T-helper 2 cell treated with Interferon-gamma antibody and Interleukin-4, amounts not matched to agents 5 μg/mL and 100 μg/mL, for 36 hours (primary cell): ENCODE measurements around the gene NUP210.

Source experiments
- DNase-seq: peaks from one replicate; pipeline ENCODE4 v3.0.0; 2021; ENCODE audit warnings: low spot score
- H3K27ac Mint-ChIP-seq: one replicate; pipeline ENCODE4 v1.8.0; 2021; ENCODE audit warnings: mild to moderate bottlenecking, mixed read lengths
- H3K27me3 Mint-ChIP-seq: one replicate; pipeline ENCODE4 v1.8.0; 2021; ENCODE audit warnings: low read depth, mixed read lengths
- H3K36me3 Mint-ChIP-seq: one replicate; pipeline ENCODE4 v1.8.0; 2021; ENCODE audit warnings: low read depth, mixed read lengths
- H3K4me1 Mint-ChIP-seq: one replicate; pipeline ENCODE4 v1.8.0; 2021; ENCODE audit warnings: low read depth, mixed read lengths
- H3K4me3 Mint-ChIP-seq: one replicate; pipeline ENCODE4 v1.8.0; 2022; ENCODE audit warnings: mild to moderate bottlenecking, moderate library complexity, mixed read lengths
- H3K9me3 Mint-ChIP-seq: one replicate; pipeline ENCODE4 v1.8.0; 2021; ENCODE audit warnings: mixed read lengths

Gene NUP210

GRCh38 chr3:13316603-13317002 is 103.5 kb downstream of the NUP210 start:
- H3K36me3 Mint-ChIP-seq, result peaks cover 53% of the 10 kb centered on the region
- no peak overlapping the region for H3K4me3 Mint-ChIP-seq
- no peak for DNase-seq
- H3K4me1 Mint-ChIP-seq, result no peaks in the 10 kb centered on the region
- H3K27me3 Mint-ChIP-seq, result no peaks in the 10 kb centered on the region
- no peak overlapping the region for H3K27ac Mint-ChIP-seq
- H3K9me3 Mint-ChIP-seq, result no peaks in the 10 kb centered on the region

DNA sequence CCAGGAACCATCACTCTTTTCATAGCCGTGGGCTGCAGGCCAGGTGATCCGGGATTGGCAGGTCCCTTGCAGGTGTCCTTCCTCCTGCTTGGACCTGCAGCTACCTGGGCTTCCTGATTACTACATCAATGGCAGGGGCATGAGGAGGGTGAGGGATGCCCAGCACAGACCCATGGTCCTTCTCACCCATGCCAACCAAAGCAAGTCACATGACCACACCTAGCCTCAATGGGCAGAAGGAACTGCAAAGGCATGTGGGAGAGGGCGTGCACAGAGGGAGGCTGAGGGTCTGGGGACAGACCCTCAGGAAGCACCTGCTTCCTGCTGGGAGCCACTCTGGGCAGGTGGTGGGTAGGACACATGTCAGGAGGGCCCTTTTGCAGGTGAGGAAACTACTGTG is 105.2 kb downstream of the NUP210 start:
- no peaks in the 10 kb centered on the region for H3K9me3 Mint-ChIP-seq
- no peaks in the 10 kb centered on the region for H3K4me1 Mint-ChIP-seq
- H3K4me3 Mint-ChIP-seq, result no peak overlapping the region
- H3K27ac Mint-ChIP-seq, result no peak overlapping the region
- H3K36me3 Mint-ChIP-seq, result peaks cover 44% of the 10 kb centered on the region
- H3K27me3 Mint-ChIP-seq, result no peaks in the 10 kb centered on the region
- DNase-seq, result no peak

GRCh38 chr3:13313813-13314212 is 106.3 kb downstream of the NUP210 start:
- no peak for DNase-seq
- Mint-ChIP-seq H3K4me1 (no peaks in the 10 kb centered on the region), H3K36me3 (peaks cover 41% of the 10 kb centered on the region), H3K9me3 (no peaks in the 10 kb centered on the region), H3K4me3 (no peak overlapping the region), H3K27me3 (no peaks in the 10 kb centered on the region), H3K27ac (no peak overlapping the region)

GRCh38 chr3:13309004-13309403 is 111.1 kb downstream of the NUP210 start:
- no peak overlapping the region for H3K4me3 Mint-ChIP-seq
- H3K27me3 Mint-ChIP-seq, result no peaks in the 10 kb centered on the region
- H3K27ac Mint-ChIP-seq, result no peak overlapping the region
- no peaks in the 10 kb centered on the region for H3K4me1 Mint-ChIP-seq
- H3K36me3 Mint-ChIP-seq, result peaks cover 12% of the 10 kb centered on the region
- no peak for DNase-seq
- H3K9me3 Mint-ChIP-seq, result no peaks in the 10 kb centered on the region

GRCh38 chr3:13308380-13308801 is 111.7 kb downstream of the NUP210 start:
- peaks cover 12% of the 10 kb centered on the region for H3K36me3 Mint-ChIP-seq
- H3K27ac Mint-ChIP-seq, result no peak overlapping the region
- no peaks in the 10 kb centered on the region for H3K27me3 Mint-ChIP-seq
- H3K4me3 Mint-ChIP-seq, result no peak overlapping the region
- no peaks in the 10 kb centered on the region for H3K9me3 Mint-ChIP-seq
- DNase-seq, result no peak
- no peaks in the 10 kb centered on the region for H3K4me1 Mint-ChIP-seq

DNA sequence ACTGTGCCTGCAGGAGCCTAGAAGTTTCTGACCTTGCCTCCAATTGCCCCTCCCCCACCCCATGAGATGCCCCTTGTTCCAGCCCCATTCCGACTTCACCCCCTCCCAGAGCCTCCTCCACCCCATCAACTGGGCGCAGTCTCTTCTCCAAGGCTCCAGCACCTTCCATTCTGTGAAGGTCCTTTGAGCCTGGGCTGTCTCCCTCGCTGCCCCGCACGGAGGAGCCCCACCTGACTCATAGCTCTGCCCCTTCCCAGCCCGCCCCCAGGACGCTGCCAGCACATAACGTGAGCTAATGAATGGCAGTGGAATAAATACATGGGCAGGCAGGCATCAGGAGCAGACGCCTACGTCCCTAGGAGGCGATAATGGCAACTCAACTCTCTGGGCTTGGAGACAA is 113.1 kb downstream of the NUP210 start:
- Mint-ChIP-seq H3K4me3 (no peak overlapping the region), H3K36me3 (peaks cover 12% of the 10 kb centered on the region), H3K27ac (no peak overlapping the region), H3K9me3 (no peaks in the 10 kb centered on the region), H3K4me1 (no peaks in the 10 kb centered on the region), H3K27me3 (no peaks in the 10 kb centered on the region)
- DNase-seq, result no peak

DNA sequence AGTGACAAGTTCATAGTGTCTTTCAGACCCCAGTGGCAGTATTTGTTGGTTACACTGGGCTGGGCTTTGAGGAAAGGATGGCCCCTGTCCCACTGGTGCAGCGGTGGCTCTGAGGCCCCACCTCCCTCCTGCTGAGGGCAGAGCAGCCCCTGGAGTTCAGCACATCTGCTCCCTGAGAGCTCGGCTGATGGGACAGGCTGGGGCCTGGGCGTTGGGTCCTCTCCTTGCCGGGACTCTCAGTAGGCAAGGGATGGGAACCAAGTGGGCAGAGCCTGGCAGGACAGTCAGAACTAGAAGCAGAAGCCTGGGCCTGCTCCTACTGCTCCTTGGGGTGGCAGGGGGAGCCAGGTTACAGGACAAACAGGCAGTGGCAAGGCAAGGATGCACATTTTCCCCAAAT is 114.5 kb downstream of the NUP210 start:
- Mint-ChIP-seq H3K36me3 (peaks cover 12% of the 10 kb centered on the region), H3K9me3 (no peaks in the 10 kb centered on the region), H3K27ac (no peak overlapping the region), H3K27me3 (no peaks in the 10 kb centered on the region), H3K4me3 (no peak overlapping the region), H3K4me1 (peaks cover 3% of the 10 kb centered on the region)
- DNase-seq, result no peak

GRCh38 chr3:13303410-13303809 is 116.7 kb downstream of the NUP210 start:
- DNase-seq, result no peak
- H3K4me1 Mint-ChIP-seq, result peaks cover 3% of the 10 kb centered on the region
- H3K27me3 Mint-ChIP-seq, result peaks cover 1% of the 10 kb centered on the region
- H3K27ac Mint-ChIP-seq, result no peak overlapping the region
- H3K36me3 Mint-ChIP-seq, result peaks cover 3% of the 10 kb centered on the region
- H3K9me3 Mint-ChIP-seq, result no peaks in the 10 kb centered on the region
- no peak overlapping the region for H3K4me3 Mint-ChIP-seq

DNA sequence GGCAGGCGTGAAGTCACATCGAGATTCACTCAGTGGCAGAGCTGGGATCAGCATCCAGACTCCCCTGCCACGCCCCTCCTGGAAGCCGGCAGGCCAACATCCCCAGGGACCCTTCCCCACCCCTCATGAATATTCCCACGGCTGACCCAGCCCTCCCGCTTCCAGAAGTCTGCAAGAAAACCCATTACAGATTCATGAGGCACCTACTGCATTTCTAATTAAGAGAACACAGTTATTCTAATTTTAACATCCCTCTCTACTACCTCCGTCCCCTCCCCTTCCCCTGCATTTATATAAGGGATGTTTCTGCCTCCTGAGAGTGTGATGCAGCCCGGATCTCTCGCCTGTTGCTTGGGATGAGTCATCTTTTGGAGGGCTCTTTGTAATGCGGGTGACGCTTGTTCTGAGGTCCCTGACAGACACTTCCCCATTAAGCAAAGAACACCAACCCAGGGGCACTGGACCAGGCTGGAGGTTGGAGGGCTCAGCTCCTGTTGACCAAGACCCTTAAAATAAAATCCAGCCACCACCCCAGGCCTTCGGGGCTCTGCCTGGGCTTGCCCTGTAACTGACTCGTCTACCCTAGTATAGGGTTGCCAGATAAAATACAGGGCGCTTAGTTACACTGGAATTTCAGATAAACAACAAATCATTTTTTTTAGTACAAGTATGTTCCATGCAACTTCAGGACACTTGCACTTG is 118.7 kb downstream of the NUP210 start:
- Mint-ChIP-seq H3K27ac (no peak overlapping the region), H3K4me1 (peaks cover 8% of the 10 kb centered on the region), H3K27me3 (peaks cover 11% of the 10 kb centered on the region), H3K4me3 (no peak overlapping the region), H3K9me3 (no peaks in the 10 kb centered on the region), H3K36me3 (no peaks in the 10 kb centered on the region)
- DNase-seq, result no peak

DNA sequence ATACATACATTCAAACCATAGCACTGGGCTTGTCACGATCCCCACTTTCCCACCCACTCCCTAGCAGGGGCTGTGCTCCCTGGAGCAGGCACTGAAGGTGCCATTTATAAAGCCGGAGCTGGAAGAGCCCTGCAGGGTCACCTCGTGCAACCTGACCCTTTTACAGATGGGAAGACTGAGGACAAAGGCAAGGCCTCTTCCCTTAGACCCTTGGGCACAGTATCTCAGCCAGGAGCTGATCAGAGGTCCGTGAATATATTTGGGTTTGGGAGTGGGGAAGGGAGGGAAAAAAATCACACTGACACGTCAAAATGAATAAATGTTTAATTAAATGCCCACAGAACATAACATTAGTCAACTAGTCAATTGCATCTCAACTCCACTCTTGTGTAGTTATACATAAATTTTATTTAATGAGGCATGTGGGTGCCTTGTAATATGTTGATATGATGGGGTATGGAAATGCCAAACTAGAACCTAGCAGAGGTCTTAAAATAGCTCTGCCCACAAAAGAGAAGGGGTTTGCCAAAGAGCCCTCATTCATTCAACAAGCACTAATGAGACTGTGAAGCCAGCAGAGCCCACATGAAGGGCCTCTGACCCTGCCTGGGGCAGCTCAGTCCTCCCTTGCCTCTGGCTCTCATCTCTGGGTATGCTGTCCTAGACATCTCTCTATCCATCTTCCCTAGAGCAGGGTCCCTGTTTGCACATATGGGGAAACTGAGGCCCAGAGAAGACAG is 119.4 kb downstream of the NUP210 start:
- Mint-ChIP-seq H3K4me3 (no peak overlapping the region), H3K36me3 (no peaks in the 10 kb centered on the region), H3K9me3 (no peaks in the 10 kb centered on the region), H3K27me3 (peaks cover 14% of the 10 kb centered on the region), H3K4me1 (peaks cover 8% of the 10 kb centered on the region), H3K27ac (no peak overlapping the region)
- DNase-seq, result no peak

DNA sequence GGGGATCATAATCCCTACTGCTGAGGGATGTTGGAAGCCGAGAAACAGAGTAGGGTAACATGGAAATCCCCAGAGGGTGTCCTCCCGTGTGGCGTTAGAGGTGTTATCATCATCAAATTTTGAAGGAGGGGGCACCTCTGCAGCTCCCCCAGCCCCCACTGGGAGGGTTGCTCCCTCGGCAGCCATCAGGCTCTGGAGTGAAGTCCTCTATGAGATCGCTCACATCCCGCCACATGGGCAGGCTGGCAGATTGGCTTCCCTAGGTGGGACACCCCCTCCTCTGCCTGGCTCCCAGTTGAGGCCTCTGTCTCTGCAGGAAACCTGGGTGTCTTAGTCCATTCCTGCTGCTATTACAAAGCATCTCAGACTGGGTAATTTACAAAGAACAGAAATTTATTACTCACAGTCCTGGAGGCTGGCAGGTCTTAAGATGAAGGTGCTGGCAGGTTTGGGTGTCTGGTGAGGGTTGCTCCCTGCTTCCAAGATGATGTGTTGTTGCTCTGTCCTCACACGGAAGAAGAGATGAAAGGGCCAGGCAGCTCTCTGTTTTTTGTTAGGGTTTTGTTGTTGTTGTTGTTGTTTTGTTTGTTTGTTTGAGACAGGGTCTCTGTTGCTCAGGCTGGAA is 120.5 kb downstream of the NUP210 start:
- Mint-ChIP-seq H3K27ac (no peak overlapping the region), H3K4me1 (peaks cover 8% of the 10 kb centered on the region), H3K9me3 (no peaks in the 10 kb centered on the region), H3K27me3 (peaks cover 14% of the 10 kb centered on the region), H3K4me3 (no peak overlapping the region), H3K36me3 (no peaks in the 10 kb centered on the region)
- no peak for DNase-seq

DNA sequence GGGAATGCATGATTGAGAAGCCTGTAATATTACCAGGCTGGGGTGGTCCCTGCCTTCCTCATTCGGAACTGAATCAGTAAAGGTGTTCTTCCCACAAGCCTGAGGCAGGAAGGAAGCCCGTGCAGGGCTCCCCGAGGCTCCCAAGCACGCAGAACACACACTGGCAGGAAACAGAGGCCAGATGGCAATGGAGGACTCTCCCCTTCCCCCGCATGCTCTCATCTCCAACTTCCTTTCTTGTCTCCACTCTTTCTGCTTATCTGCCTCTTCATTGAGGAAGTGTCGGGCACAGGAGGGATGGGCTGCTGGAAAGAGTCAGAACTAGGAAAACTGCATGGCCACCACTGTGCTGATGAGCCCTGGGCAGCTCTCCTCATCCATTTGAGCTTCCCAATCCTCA is 123.5 kb downstream of the NUP210 start:
- no peaks in the 10 kb centered on the region for H3K9me3 Mint-ChIP-seq
- no peaks in the 10 kb centered on the region for H3K36me3 Mint-ChIP-seq
- peaks cover 8% of the 10 kb centered on the region for H3K4me1 Mint-ChIP-seq
- peaks cover 19% of the 10 kb centered on the region for H3K27me3 Mint-ChIP-seq
- DNase-seq, result no peak
- no peak overlapping the region for H3K27ac Mint-ChIP-seq
- H3K4me3 Mint-ChIP-seq, result no peak overlapping the region

DNA sequence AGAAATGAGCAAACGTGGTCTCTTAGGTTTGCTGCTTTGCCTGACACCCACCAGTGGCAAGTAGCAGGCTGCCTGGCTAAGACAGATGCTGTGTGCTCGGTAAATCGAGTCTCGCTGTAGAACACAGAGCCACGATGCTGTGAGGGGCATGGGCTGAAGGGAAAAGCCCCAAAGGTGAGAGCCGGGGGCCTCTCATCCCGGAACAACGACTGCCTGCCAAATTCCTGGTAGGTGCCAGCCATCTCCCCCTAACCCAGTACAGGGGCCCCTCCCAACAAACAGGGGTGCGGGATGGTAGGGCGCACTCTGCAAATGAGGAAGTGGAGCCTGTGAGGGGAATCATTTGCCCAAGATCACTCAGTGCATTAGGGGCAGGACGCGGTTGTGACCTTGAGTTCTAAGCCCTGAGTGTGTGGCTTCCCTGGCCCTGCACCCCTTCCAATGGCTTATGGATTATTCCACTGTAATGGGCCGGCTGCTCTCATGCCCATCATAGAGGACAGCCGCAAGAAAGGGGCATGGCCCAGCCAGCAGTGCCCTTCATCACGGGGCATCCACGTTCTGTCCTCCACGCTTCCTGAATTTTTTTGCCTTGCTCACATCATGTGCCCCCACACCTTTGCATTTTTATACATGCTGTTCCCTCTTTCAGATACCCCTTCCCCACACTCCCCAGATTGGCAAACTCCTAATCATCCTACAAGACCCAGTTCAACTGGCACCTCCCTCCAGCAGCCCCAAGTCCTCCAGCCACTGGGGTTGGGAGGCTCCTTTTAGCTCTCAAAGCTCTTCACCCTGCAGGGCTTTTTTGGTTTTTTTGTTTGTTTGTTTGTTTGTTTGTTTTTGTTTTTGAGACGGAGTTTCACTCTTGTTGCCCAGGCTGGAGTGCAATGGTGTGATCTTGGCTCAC is 125.4 kb downstream of the NUP210 start:
- Mint-ChIP-seq H3K36me3 (no peaks in the 10 kb centered on the region), H3K9me3 (no peaks in the 10 kb centered on the region), H3K4me1 (peaks cover 5% of the 10 kb centered on the region), H3K4me3 (no peak overlapping the region), H3K27me3 (peaks cover 21% of the 10 kb centered on the region), H3K27ac (no peak overlapping the region)
- DNase-seq, result no peak
